HEK293 (cell line): ENCODE results near the gene TMEM250.

ENCODE experiments used
- GLI2 ChIP-seq: fragments of 450-650 bp; formaldehyde crosslinking; IDR thresholded peaks from 2 replicates; pipeline ENCODE4; 2017; ENCODE audit warnings: missing biosample characterization, missing genetic modification characterization, low read depth, borderline replicate concordance
- HOXD13 ChIP-seq: sonication (generic); formaldehyde crosslinking; IDR thresholded peaks from 2 replicates; pipeline ENCODE4 v1.8.0; 2022; ENCODE audit warnings: missing genetic modification reagents, borderline replicate concordance
- IKZF3 ChIP-seq: fragments of 450-650 bp; IDR thresholded peaks from 2 replicates; pipeline ENCODE4 v1.5.0; 2018; ENCODE audit warnings: missing biosample characterization, mild to moderate bottlenecking, missing genetic modification characterization, moderate library complexity
- INSM2 ChIP-seq: fragments of 450-650 bp; formaldehyde crosslinking; IDR thresholded peaks from 2 replicates; pipeline ENCODE4 v1.5.1; 2016; ENCODE audit warnings: missing biosample characterization, missing genetic modification characterization
- PRDM2 ChIP-seq: fragments of 450-650 bp; formaldehyde crosslinking; IDR thresholded peaks from 2 replicates; pipeline ENCODE4 v1.5.1; 2016; ENCODE audit warnings: missing biosample characterization, missing genetic modification characterization, borderline replicate concordance
- PRDM4 ChIP-seq: fragments of 450-650 bp; formaldehyde crosslinking; IDR thresholded peaks from 2 replicates; pipeline ENCODE4 v1.5.1; 2017; ENCODE audit warnings: missing biosample characterization, missing genetic modification characterization
- REPIN1 ChIP-seq: fragments of 450-650 bp; formaldehyde crosslinking; IDR thresholded peaks from 2 replicates; pipeline ENCODE4 v1.5.1; 2017; ENCODE audit warnings: missing biosample characterization, missing genetic modification characterization, low read depth
- SALL2 ChIP-seq: fragments of 450-650 bp; formaldehyde crosslinking; IDR thresholded peaks from 2 replicates; pipeline ENCODE4 v1.5.0; 2017; ENCODE audit warnings: missing biosample characterization, mild to moderate bottlenecking, missing genetic modification characterization, borderline replicate concordance
- WT1 ChIP-seq: fragments of 450-650 bp; formaldehyde crosslinking; IDR thresholded peaks from 2 replicates; pipeline ENCODE4 v1.5.1; 2016; ENCODE audit warnings: missing biosample characterization, missing genetic modification characterization
- YY1 ChIP-seq: fragments of 450-650 bp; formaldehyde crosslinking; IDR thresholded peaks from 2 replicates; pipeline ENCODE4 v1.5.1; 2018; ENCODE audit warnings: missing biosample characterization, missing genetic modification characterization
- ZBTB20 ChIP-seq: fragments of 450-650 bp; formaldehyde crosslinking; IDR thresholded peaks from 2 replicates; pipeline ENCODE4 v1.5.1; 2016; ENCODE audit warnings: missing biosample characterization, missing genetic modification characterization
- ZBTB21 ChIP-seq: fragments of 450-650 bp; formaldehyde crosslinking; IDR thresholded peaks from 2 replicates; pipeline ENCODE4 v1.5.1; 2017; ENCODE audit warnings: missing biosample characterization, missing genetic modification characterization
- ZBTB44 ChIP-seq: fragments of 450-650 bp; IDR thresholded peaks from 2 replicates; pipeline ENCODE4 v1.5.1; 2018; ENCODE audit warnings: missing biosample characterization, mild to moderate bottlenecking, missing genetic modification characterization
- ZFHX2 ChIP-seq: fragments of 450-650 bp; formaldehyde crosslinking; conservative IDR thresholded peaks from 2 replicates; pipeline ENCODE4 v1.5.1; 2016; ENCODE audit warnings: missing biosample characterization, missing genetic modification characterization
- ZFP41 ChIP-seq: fragments of 450-650 bp; formaldehyde crosslinking; IDR thresholded peaks from 2 replicates; pipeline ENCODE4 v1.5.1; 2016; ENCODE audit warnings: missing biosample characterization, missing genetic modification characterization, borderline replicate concordance
- ZFP69B ChIP-seq: fragments of 450-650 bp; formaldehyde crosslinking; IDR thresholded peaks from 2 replicates; pipeline ENCODE4 v1.5.1; 2016; ENCODE audit warnings: missing biosample characterization, missing genetic modification characterization
- ZIC2 ChIP-seq: fragments of 450-650 bp; formaldehyde crosslinking; IDR thresholded peaks from 2 replicates; pipeline ENCODE4 v1.5.1; 2016; ENCODE audit warnings: missing biosample characterization, missing genetic modification characterization
- ZNF350 ChIP-seq: fragments of 450-650 bp; formaldehyde crosslinking; IDR thresholded peaks from 2 replicates; pipeline ENCODE4 v1.5.0; 2017; ENCODE audit warnings: missing biosample characterization, mild to moderate bottlenecking, missing genetic modification characterization
- ZNF391 ChIP-seq: fragments of 450-650 bp; formaldehyde crosslinking; IDR thresholded peaks from 2 replicates; pipeline ENCODE4 v1.5.1; 2016; ENCODE audit warnings: low read depth, missing biosample characterization, missing genetic modification characterization, borderline replicate concordance
- ZNF404 ChIP-seq: fragments of 450-650 bp; formaldehyde crosslinking; IDR thresholded peaks from 2 replicates; pipeline ENCODE4 v1.5.1; 2017; ENCODE audit warnings: missing biosample characterization, missing genetic modification characterization
- ZNF433 ChIP-seq: fragments of 450-650 bp; formaldehyde crosslinking; IDR thresholded peaks from 2 replicates; pipeline ENCODE4 v1.5.1; 2016; ENCODE audit warnings: missing biosample characterization, missing genetic modification characterization, low read depth
- ZNF473 ChIP-seq: fragments of 450-650 bp; formaldehyde crosslinking; IDR thresholded peaks from 2 replicates; pipeline ENCODE4 v1.5.1; 2017; ENCODE audit warnings: missing biosample characterization, missing genetic modification characterization
- ZNF555 ChIP-seq: fragments of 450-650 bp; formaldehyde crosslinking; conservative IDR thresholded peaks from 2 replicates; pipeline ENCODE4 v1.5.1; 2017; ENCODE audit warnings: missing biosample characterization, mild to moderate bottlenecking, missing genetic modification characterization, inconsistent platforms
- ZNF658 ChIP-seq: fragments of 450-650 bp; formaldehyde crosslinking; IDR thresholded peaks from 2 replicates; pipeline ENCODE4; 2016; ENCODE audit warnings: missing biosample characterization, missing genetic modification characterization
- ZNF692 ChIP-seq: fragments of 450-650 bp; formaldehyde crosslinking; IDR thresholded peaks from 2 replicates; pipeline ENCODE4 v1.5.1; 2016; ENCODE audit warnings: missing biosample characterization, missing genetic modification characterization
- ZNF76 ChIP-seq: fragments of 450-650 bp; formaldehyde crosslinking; IDR thresholded peaks from 2 replicates; pipeline ENCODE4; 2016; ENCODE audit warnings: low read depth, missing biosample characterization, missing genetic modification characterization, borderline replicate concordance

Gene TMEM250

GRCh38 chr9:136122425-136123383, 4.0 kb upstream of the TMEM250 start (continued):
- TF ChIP-seq SALL2 (no peak), HOXD13 (no peak), ZNF404 (tag by site-specific recombination) (no peak), ZNF433 (tag by site-specific recombination) (no peak), INSM2 (tag by site-specific recombination) (no peak), GLI2 (no peak), PRDM2 (tag by site-specific recombination) (no peak), WT1 (tag by site-specific recombination) (no peak), ZNF473 (tag by site-specific recombination) (no peak), ZBTB20 (tag by site-specific recombination) (peak; percentile 32; the same call in 1 of the 2 replicates), ZNF692 (peak; percentile 62), ZFP69B (no peak), YY1 (tag by site-specific recombination) (no peak), ZNF658 (no peak), ZFP41 (no peak), ZNF391 (tag by site-specific recombination) (peak; percentile 81; the same call in 1 of the 2 replicates), PRDM4 (tag by site-specific recombination) (no peak), ZBTB21 (tag by site-specific recombination) (no peak), IKZF3 (tag by site-specific recombination) (no peak), ZNF350 (no peak), ZBTB44 (tag by site-specific recombination) (no peak), REPIN1 (tag by site-specific recombination) (0 out of 2 replicates have a peak, but pooled peaks have one; percentile 13), ZIC2 (tag by site-specific recombination) (peak; percentile 84), ZNF555 (tag by site-specific recombination) (no peak), ZNF76 (tag by site-specific recombination) (no peak), ZFHX2 (tag by site-specific recombination) (peak; percentile 37; the same call in 1 of the 2 replicates)
